ENCODE results near the gene UBE2L6. TPM values are rescaled to one million over a fixed set of nuclear protein-coding genes. Genes with fewer than 3 reads are reported as not detected.

Gene UBE2L6
- total and polyA plus RNA-seq, 2 donors (not counting 1 experiment from before 2014, with no cell fraction given), result 63.5 to 70.7 TPM

DNA sequence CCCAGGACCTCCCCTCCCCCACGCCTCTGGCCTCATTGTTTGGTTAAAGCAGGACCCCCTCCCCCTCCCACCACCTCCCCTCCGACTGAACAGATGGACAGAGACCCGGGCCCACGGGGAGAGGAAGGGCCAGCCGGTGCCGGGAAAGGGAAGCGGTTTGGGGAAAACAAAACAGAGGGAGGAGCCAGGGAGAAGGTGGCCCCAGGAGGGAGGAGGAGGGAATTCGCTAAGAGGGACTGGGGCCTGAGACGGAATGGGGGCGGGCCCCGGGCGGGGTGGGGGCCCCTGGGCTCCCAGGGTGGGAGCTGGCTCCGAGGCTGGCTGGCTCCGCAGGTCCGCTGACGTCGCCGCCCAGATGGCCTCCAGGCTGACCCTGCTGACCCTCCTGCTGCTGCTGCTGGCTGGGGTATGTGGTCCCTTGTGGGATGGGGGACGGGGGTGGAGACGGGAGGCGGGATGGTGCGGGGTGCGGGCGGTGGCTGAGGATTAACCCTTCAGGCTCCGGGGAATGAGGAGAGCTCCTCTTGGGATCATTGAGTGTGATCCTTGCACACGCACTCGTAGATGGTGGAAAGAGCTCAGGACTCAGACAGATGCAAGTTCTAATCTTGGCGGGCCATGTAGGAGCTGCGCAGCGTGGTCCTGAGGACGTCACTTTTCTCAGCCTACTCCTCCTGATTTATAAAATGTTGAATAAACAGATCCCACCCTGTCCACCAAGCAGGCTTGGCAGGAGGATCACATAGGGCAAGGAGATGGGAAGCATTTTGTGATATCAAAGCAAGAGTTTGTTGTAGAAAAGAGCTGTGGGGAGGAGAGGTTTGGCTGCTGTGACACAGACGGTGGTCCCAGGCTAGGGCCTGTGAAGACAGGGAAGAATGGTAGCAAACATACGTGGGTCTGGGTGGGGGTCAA is 30.7 kb upstream of the UBE2L6 start:
- H3K27ac ChIP-seq (ENCODE audit: low read length in 2 of 2), result no peak overlapping the region
- Mint-ChIP-seq H3K4me1 (peaks cover 2% of the 10 kb centered on the region), H3K9me3 (ENCODE audit: insufficient read depth) (no peaks in the 10 kb centered on the region), H3K27me3 (peaks cover 50% of the 10 kb centered on the region), H3K27ac (no peak overlapping the region), H3K4me3 (no peak overlapping the region)
- no peaks in the 10 kb centered on the region for H3K79me2 ChIP-seq (ENCODE audit: control insufficient read depth, insufficient read depth, low read length)
- no peaks in the 10 kb centered on the region for H4K20me1 ChIP-seq (ENCODE audit: control insufficient read depth, insufficient read depth, low read length, poor library complexity, severe bottlenecking)
- intact Hi-C loops (cut with micrococcal nuclease), result no loop called here
- H3K9ac ChIP-seq (ENCODE audit: low read length), result no peak overlapping the region
- POLR2A ChIA-PET, result no interaction called here
- peak overlapping the region; percentile 19 for H3K4me2 ChIP-seq (replicated peaks; ENCODE audit: low read depth, low read length, poor library complexity, severe bottlenecking)
- H2AFZ ChIP-seq (ENCODE audit: insufficient read depth, low read depth, low read length, poor library complexity, severe bottlenecking), result no peak overlapping the region
- 3% methylated on average over 24 of the region's 33 CpGs for WGBS (ENCODE audit: insufficient coverage)
- TF ChIP-seq EZH2 (IDR thresholded peaks at IDR 0.05; ENCODE audit: borderline replicate concordance, insufficient read depth, low read depth, low read length, poor library complexity, severe bottlenecking), result no peak
- TF ChIP-seq, protein P1, sequence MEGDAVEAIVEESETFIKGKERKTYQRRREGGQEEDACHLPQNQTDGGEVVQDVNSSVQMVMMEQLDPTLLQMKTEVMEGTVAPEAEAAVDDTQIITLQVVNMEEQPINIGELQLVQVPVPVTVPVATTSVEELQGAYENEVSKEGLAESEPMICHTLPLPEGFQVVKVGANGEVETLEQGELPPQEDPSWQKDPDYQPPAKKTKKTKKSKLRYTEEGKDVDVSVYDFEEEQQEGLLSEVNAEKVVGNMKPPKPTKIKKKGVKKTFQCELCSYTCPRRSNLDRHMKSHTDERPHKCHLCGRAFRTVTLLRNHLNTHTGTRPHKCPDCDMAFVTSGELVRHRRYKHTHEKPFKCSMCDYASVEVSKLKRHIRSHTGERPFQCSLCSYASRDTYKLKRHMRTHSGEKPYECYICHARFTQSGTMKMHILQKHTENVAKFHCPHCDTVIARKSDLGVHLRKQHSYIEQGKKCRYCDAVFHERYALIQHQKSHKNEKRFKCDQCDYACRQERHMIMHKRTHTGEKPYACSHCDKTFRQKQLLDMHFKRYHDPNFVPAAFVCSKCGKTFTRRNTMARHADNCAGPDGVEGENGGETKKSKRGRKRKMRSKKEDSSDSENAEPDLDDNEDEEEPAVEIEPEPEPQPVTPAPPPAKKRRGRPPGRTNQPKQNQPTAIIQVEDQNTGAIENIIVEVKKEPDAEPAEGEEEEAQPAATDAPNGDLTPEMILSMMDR (IDR thresholded peaks at IDR 0.05), result no peak
- peaks cover 0 to 3% of the 10 kb centered on the region in 2 donors for H3K4me1 ChIP-seq (ENCODE audit: control insufficient read depth in 2 of 2, insufficient read depth in 2 of 2, low read length in 2 of 2)
- H3K36me3 ChIP-seq (replicated peaks in 1 of 2; ENCODE audit: control extremely low read depth in 1 of 2, control insufficient read depth in 1 of 2, extremely low read depth in 1 of 2, insufficient read depth in 2 of 2, low read length in 1 of 2), result no peaks in the 10 kb centered on the region
- CTCF ChIA-PET, result interaction anchor here (1.0 to 1.1 kb wide), 2 partner anchors 9 to 202 kb away, joined by 3 read pairs; no protein-coding TSS in a partner anchor
- no peak overlapping the region for H3K4me3 ChIP-seq (ENCODE audit: control extremely low read depth in 1 of 5, extremely low read depth in 1 of 5, insufficient read depth in 1 of 5, low read depth in 2 of 5, low read length in 4 of 5)
- no peak for ATAC-seq (ENCODE audit: low read depth)
- DNase-seq, result no peak
- H3K9me3 ChIP-seq (ENCODE audit: control extremely low read depth in 1 of 3, control insufficient read depth in 2 of 3, insufficient read depth in 1 of 3, low read length in 2 of 3), result no peaks in the 10 kb centered on the region
- peaks cover 0 to 13% (median 6%) of the 10 kb centered on the region in 4 experiments for H3K27me3 ChIP-seq (replicated peaks in 1 of 4; ENCODE audit: control extremely low read depth in 1 of 4, control insufficient read depth in 3 of 4, insufficient read depth in 4 of 4, low read length in 3 of 4)

DNA sequence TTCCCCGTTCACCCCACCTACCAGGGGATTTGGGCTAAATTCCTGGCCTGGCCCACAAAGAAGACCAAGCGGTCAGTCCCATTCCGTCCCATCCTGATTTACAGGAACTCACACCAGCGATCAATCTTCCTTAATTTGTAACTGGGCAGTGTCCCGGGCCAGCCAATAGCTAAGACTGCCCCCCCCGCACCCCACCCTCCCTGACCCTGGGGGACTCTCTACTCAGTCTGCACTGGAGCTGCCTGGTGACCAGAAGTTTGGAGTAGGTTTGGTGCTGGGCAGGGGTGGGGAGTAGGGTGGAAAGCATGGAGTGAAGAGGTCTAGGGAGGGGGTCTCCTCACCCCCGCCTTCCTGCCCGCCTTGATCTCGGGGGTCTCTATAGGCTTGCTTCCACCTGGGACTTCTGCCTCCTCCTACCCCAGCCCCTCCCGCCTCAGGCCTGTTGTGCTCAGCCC is 30.0 kb upstream of the UBE2L6 start, which contains the start of gene SERPING1:
Gene SERPING1, plus strand, starts transcription at position 225 of the 455 bp plus-strand sequence. CDS start 586 bp downstream, outside the sequence.
- no peak within 1 kb of the TSS for H3K4me3 Mint-ChIP-seq

More for the DNA sequence above, 30.0 kb upstream of the UBE2L6 start, which contains the start of gene SERPING1:
- no peaks in the 10 kb centered on the region for H3K79me2 ChIP-seq (ENCODE audit: control insufficient read depth, insufficient read depth, low read length)
- peaks cover 2% of the 10 kb centered on the region for H3K4me1 Mint-ChIP-seq
- TF ChIP-seq, protein P1 (IDR thresholded peaks at IDR 0.05), result no peak
- no peak for TF ChIP-seq EZH2 (IDR thresholded peaks at IDR 0.05; ENCODE audit: borderline replicate concordance, insufficient read depth, low read depth, low read length, poor library complexity, severe bottlenecking)
- intact Hi-C loops (cut with micrococcal nuclease), result no loop called here
- ATAC-seq (ENCODE audit: low read depth), result no peak
- H3K4me2 ChIP-seq (replicated peaks; ENCODE audit: low read depth, low read length, poor library complexity, severe bottlenecking), result peak within 1 kb of the TSS; percentile 19
- DNase-seq, result no peak
- H3K27ac ChIP-seq (ENCODE audit: low read length in 2 of 2), result no peak within 1 kb of the TSS
- H3K36me3 ChIP-seq (replicated peaks in 1 of 2; ENCODE audit: control extremely low read depth in 1 of 2, control insufficient read depth in 1 of 2, extremely low read depth in 1 of 2, insufficient read depth in 2 of 2, low read length in 1 of 2), result no peaks in the 10 kb centered on the region
- H3K4me3 ChIP-seq (ENCODE audit: control extremely low read depth in 1 of 5, extremely low read depth in 1 of 5, insufficient read depth in 1 of 5, low read depth in 2 of 5, low read length in 4 of 5), result no peak within 1 kb of the TSS
- no peaks in the 10 kb centered on the region for H3K9me3 Mint-ChIP-seq (ENCODE audit: insufficient read depth)
- H2AFZ ChIP-seq (ENCODE audit: insufficient read depth, low read depth, low read length, poor library complexity, severe bottlenecking), result no peak within 1 kb of the TSS
- POLR2A ChIA-PET, result no interaction called here
- H3K27me3 ChIP-seq (replicated peaks in 1 of 4; ENCODE audit: control extremely low read depth in 1 of 4, control insufficient read depth in 3 of 4, insufficient read depth in 4 of 4, low read length in 3 of 4), result peaks cover 0 to 13% (median 6%) of the 10 kb centered on the region in 4 experiments
- CTCF ChIA-PET, result no interaction called here
- H3K9ac ChIP-seq (ENCODE audit: low read length), result no peak within 1 kb of the TSS
- H3K4me1 ChIP-seq (ENCODE audit: control insufficient read depth in 2 of 2, insufficient read depth in 2 of 2, low read length in 2 of 2), result peaks cover 0 to 3% of the 10 kb centered on the region in 2 donors
- H3K9me3 ChIP-seq (ENCODE audit: control extremely low read depth in 1 of 3, control insufficient read depth in 2 of 3, insufficient read depth in 1 of 3, low read length in 2 of 3), result no peaks in the 10 kb centered on the region
- 63% methylated on average over 7 of the region's 10 CpGs for WGBS (ENCODE audit: insufficient coverage)
- H4K20me1 ChIP-seq (ENCODE audit: control insufficient read depth, insufficient read depth, low read length, poor library complexity, severe bottlenecking), result no peaks in the 10 kb centered on the region
- H3K27me3 Mint-ChIP-seq, result peaks cover 54% of the 10 kb centered on the region
- H3K27ac Mint-ChIP-seq, result no peak within 1 kb of the TSS

Measured in B cell (primary cell).